Pancreas (tissue), 10 donors: ENCODE results near the gene MPEG1. TPM values are rescaled to one million over a fixed set of nuclear protein-coding genes. Genes with fewer than 3 reads are reported as not detected.

ENCODE experiments used
- ATAC-seq, 4 donors: fragments of 200-7000 bp; cut with Tn5 transposase; one replicate each; pipeline versions ENCODE4 v1.8.0 to v1.9.1; 2020; ENCODE audit warnings: mild to moderate bottlenecking in 4 of 4, moderate library complexity in 4 of 4
- DNase-seq, 6 donors: peaks; one replicate each; pipeline ENCODE4 v3.0.0-alpha.2; 2020
- FAIRE-seq: peaks from 2 replicates; lab custom pipeline; 2012; peaks lifted over from hg19 to GRCh38; lab: Jason Lieb, UNC
- H3K27ac ChIP-seq, 4 donors: fragments of 200-600 bp; sonication (generic); 1 replicate in 3 of 4; 2 replicates in 1 of 4; pipeline versions ENCODE4 v1.5.0 to v1.8.0; 2020
- H3K27me3 ChIP-seq, 4 donors: fragments of 200-600 bp; one replicate each; pipeline ENCODE4 v1.8.0; 2021
- H3K36me3 ChIP-seq, 3 donors: fragments of 200-600 bp; sonication (generic) in 1 of 3; one replicate each; pipeline versions ENCODE4 v1.5.0 to v1.8.0; 2020 to 2021
- H3K4me1 ChIP-seq, 3 donors: fragments of 200-600 bp; one replicate each; pipeline ENCODE4 v1.8.0; 2021
- H3K4me3 ChIP-seq, 4 donors: fragments of 200-600 bp; sonication (generic) in 2 of 4; one replicate each; pipeline versions ENCODE4 v1.5.0 to v1.8.0; 2020 to 2021
- H3K9me3 ChIP-seq, 4 donors: fragments of 200-600 bp; one replicate each; pipeline ENCODE4 v1.8.0; 2021
- WGBS, 2 donors: extraction: QIAGEN DNeasy Blood & Tissue Kit; methylation state at CpG; one replicate each; pipeline ENCODE4 v1.1.7; 2013; 5-methylcytosine and 5-hydroxymethylcytosine counted together
- intact Hi-C, 3 donors: fragments of 100-400 bp; cut with DNase I; formaldehyde crosslinking; loops; one replicate each; pipeline versions ENCODE4 v1.11.1 to v1.14.2; 2022
- polyA plus RNA-seq, 2 donors: library from polyadenylated mRNA; stranded (reverse); fragments of 200-250 nt; gene quantifications; one replicate each; pipeline ENCODE4 v1.2.3, GENCODE V29; 2013
- total RNA-seq, 6 donors: library from RNA; stranded (reverse); fragmentation: NEBNext Ultra II Directional in 4 of 6; extraction: Animal tissue kit (Norgen Biotek cat#: 25700) in 4 of 6; gene quantifications; one replicate each; pipeline versions ENCODE4 v1.2.1 to v1.2.4, GENCODE V29; 2021 to 2023
- TF ChIP-seq, protein P1 (sequence below), 4 donors: fragments of 200-600 bp; sonication (generic) in 3 of 4; IDR thresholded peaks; one replicate each; pipeline versions ENCODE4 v1.5.0 to v1.8.0; 2021; ENCODE audit warnings: antibody characterized with exemption in 4 of 4
- donor health status: healthy with polysubstance abuse.
- donor health status: DM: no; HTN: no; CAD: no; lungs with moderate emphysema.
- donor health status: DM: no; HTN: no; CAD: no.
- donor health status: control.
- donor health status: control.
- donor health status: Bipolar disorder and iron deficiency.
- donor health status: DM: yes; HTN: yes; CAD: no.
- donor health status: DM: no; HTN: no; CAD: no.
- donor health status: DM: no; HTN: no; CAD: no.
- donor health status: DM: yes; HTN: yes; CAD: no.

Gene MPEG1
- total and polyA plus RNA-seq, 8 donors, result 0.51 to 7.1 (median 1.2) TPM

DNA sequence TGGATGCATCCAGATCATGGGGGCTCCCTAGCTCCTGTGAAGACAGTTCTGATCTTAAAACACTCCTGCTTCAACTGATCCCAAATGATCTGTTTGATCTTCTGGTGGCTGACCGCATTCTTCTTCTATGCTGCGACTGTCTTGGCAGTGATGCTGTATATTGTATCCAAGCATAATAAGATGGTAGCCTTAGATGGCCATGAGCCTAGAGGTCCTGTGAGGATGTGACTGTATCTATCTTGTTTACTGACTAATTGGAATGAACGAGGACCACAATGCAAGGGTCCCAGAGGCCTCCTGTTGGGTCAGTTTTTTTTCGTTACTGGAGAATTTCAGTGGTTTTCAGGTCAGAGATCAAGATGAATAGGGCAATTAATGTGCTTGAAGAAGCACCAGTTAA lies 7.1 kb upstream of the MPEG1 start:
- H3K9me3 ChIP-seq, result no peaks in the 10 kb centered on the region
- ATAC-seq (no peak), DNase-seq (no peak), FAIRE-seq (no peak)
- H3K4me3 ChIP-seq, result no peak overlapping the region
- no peaks in the 10 kb centered on the region for H3K36me3 ChIP-seq
- 73 to 85% methylated on average over 4 of the region's 4 CpGs for WGBS, 2 donors
- no peaks in the 10 kb centered on the region for H3K4me1 ChIP-seq
- TF ChIP-seq, protein P1, sequence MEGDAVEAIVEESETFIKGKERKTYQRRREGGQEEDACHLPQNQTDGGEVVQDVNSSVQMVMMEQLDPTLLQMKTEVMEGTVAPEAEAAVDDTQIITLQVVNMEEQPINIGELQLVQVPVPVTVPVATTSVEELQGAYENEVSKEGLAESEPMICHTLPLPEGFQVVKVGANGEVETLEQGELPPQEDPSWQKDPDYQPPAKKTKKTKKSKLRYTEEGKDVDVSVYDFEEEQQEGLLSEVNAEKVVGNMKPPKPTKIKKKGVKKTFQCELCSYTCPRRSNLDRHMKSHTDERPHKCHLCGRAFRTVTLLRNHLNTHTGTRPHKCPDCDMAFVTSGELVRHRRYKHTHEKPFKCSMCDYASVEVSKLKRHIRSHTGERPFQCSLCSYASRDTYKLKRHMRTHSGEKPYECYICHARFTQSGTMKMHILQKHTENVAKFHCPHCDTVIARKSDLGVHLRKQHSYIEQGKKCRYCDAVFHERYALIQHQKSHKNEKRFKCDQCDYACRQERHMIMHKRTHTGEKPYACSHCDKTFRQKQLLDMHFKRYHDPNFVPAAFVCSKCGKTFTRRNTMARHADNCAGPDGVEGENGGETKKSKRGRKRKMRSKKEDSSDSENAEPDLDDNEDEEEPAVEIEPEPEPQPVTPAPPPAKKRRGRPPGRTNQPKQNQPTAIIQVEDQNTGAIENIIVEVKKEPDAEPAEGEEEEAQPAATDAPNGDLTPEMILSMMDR (IDR thresholded peaks at IDR 0.05), result no peak
- no peak overlapping the region for H3K27ac ChIP-seq
- H3K27me3 ChIP-seq, result no peaks in the 10 kb centered on the region
- intact Hi-C loops, result no loop called here

DNA sequence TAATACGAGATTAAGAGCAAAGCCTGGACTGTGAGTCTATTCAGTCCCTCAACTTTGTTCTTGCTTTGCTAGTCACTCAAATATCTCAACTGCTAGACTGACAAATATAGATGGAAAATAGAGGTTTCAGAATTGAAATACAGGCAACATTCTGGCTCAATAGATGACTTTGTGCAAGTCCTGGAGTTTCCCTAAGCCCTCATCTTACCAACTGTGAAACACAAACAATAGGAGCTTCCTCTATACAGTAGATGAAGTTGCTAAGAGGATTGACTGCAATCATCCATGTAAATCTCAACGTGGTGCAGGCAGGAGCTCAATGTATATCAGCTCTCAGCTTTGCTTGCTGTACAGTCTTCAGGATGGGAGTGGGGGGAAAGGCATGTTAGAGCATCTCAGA lies 6.2 kb upstream of the MPEG1 start:
- intact Hi-C loops, result no loop called here
- H3K27me3 ChIP-seq, result no peaks in the 10 kb centered on the region
- FAIRE-seq (no peak), ATAC-seq (no peak), DNase-seq (no peak)
- H3K9me3 ChIP-seq, result no peaks in the 10 kb centered on the region
- H3K4me3 ChIP-seq, result no peak overlapping the region
- no peaks in the 10 kb centered on the region for H3K36me3 ChIP-seq
- H3K27ac ChIP-seq, result no peak overlapping the region
- WGBS, 2 donors, result 41 to 50% methylated on average over 2 of the region's 2 CpGs
- TF ChIP-seq, protein P1 (IDR thresholded peaks at IDR 0.05), result no peak
- no peaks in the 10 kb centered on the region for H3K4me1 ChIP-seq

DNA sequence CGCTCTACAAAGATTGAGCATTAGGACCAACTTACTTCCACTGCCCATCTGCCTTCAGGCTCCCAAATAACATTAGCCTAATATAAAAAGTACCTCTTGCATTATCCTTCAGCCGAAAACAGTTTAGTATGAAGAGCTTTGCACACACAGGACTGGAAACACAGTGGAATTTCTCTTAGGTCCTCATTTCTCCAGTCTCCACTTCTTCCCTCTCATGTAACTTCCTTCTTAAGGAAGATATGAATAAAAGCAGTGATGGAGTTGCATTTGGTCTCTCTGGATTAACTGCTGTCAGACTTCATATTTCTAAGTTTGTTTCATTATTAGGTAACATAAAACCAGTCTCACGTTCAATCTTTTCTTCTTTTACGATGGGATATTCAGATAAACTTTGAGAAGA lies 5.6 kb upstream of the MPEG1 start:
- Histone ChIP-seq H3K9me3 (no peaks in the 10 kb centered on the region), H3K4me1 (no peaks in the 10 kb centered on the region), H3K36me3 (no peaks in the 10 kb centered on the region), H3K27ac (no peak overlapping the region), H3K27me3 (no peaks in the 10 kb centered on the region), H3K4me3 (no peak overlapping the region)
- intact Hi-C loops, result no loop called here
- 78 to 87% methylated on average over 4 of the region's 4 CpGs for WGBS, 2 donors
- TF ChIP-seq, protein P1 (IDR thresholded peaks at IDR 0.05), result no peak
- ATAC-seq (no peak), DNase-seq (no peak), FAIRE-seq (no peak)

DNA sequence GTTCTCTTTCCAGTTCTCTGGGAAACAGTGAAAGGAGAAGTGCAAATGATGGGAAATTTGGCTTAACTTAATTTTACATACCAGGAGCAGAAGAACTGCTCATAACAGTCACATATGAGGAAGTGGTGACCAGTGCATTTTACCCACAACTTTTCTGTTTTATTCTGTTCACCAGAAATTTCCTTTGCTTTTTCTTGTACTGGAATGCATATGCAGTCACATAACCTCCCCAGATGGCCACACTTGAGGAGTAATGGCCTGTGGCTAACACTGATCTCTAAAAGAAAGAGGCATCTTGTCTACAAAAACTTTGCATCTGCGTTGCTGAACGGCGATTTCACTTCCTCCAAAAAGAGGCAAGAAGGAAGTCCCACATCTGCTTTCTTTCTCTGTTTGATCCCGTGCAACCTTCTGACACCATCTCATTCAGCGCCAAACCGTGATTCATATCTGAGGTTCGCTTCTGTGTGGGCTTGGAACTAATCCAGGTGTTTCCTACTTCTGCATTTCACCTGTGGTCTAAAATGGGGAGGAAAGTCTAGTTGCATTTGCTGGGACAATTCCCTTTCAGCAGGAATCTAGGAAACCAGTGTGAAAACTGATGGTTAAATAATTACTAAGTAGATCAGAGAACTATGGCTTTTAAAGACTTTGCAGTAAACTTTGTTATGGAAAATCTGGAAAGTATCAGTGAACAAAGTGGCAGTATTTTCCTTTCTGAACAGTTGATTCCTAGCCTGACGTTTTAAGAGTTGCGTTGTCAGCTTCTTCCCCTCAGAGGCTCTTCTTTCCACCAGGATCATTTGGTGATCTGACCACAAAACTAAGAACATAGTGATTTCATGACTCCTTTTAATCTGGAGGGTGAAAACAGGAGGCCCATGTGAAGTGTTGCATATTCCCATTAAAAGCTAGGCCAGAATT lies 4.2 kb upstream of the MPEG1 start:
- ATAC-seq (peak in 3 of 4 donors; percentile 46 to 79 (median 70)), DNase-seq (peak in 1 of 6 donors; percentile 50), FAIRE-seq (no peak)
- no peaks in the 10 kb centered on the region for H3K4me1 ChIP-seq
- TF ChIP-seq, protein P1 (IDR thresholded peaks at IDR 0.05), result no peak
- no peak overlapping the region for H3K4me3 ChIP-seq
- no peaks in the 10 kb centered on the region for H3K36me3 ChIP-seq
- H3K9me3 ChIP-seq, result no peaks in the 10 kb centered on the region
- peak overlapping the region in 2 of 4 donors; percentile 7 to 54 for H3K27ac ChIP-seq
- no peaks in the 10 kb centered on the region for H3K27me3 ChIP-seq
- intact Hi-C loops, result no loop called here
- 47 to 62% methylated on average over 9 of the region's 9 CpGs for WGBS, 2 donors
